HCT116 (cell line): Measurements from ENCODE around the gene MYZAP. TPM values are rescaled to one million over a fixed set of nuclear protein-coding genes. Genes with fewer than 3 reads are reported as not detected.

Experiments
- ATAC-seq: fragments of 200-7000 bp; cut with Tn5 transposase; 2 replicates; pipeline ENCODE4 v1.9.1; 2020; ENCODE audit warnings: mild to moderate bottlenecking, moderate library complexity
- BruUV-seq: library from RNA; stranded (reverse); fragments of 400-500 nt; replicated peaks from 2 replicates; lab custom pipeline; 2021; lab: Mats Ljungman, UMichigan
- CTCF ChIA-PET: fragments of 300-600 bp; sonication (Branson Sonifier 250); formaldehyde crosslinking; loops from one replicate; lab custom pipeline; 2021; ENCODE audit warnings: antibody characterized with exemption; lab: Charles Lee
- POLR2A ChIA-PET: fragments of 300-600, 350-600 bp; sonication (Branson Sonifier 250); formaldehyde crosslinking; loops from one replicate; lab custom pipeline; 2021; ENCODE audit warnings: antibody characterized with exemption; lab: Charles Lee
- RAD21 ChIA-PET, 2 experiments: fragments of 300-600 bp; sonication (Branson Sonifier 250); formaldehyde crosslinking; loops; one replicate each; lab custom pipeline; 2023; ENCODE audit warnings: low total read pairs in 2 of 2; ENCODE audit not compliant: uncharacterized antibody in 2 of 2, unreplicated experiment in 2 of 2, low non-redundant PET in 1 of 2; lab: Charles Lee
- DNase-seq: peaks from one replicate; pipeline ENCODE4 v3.0.0-alpha.2; 2010; ENCODE audit warnings: low read depth, low spot score
- H2AFZ ChIP-seq: fragments of 200-600 bp; shearing (Covaris generic), sonication (generic); 2 replicates; pipeline ENCODE4 v1.6.1; 2017; ENCODE audit warnings: low read depth, mixed run types, mixed read lengths, antibody characterized with exemption, low read length; ENCODE audit not compliant: poor library complexity, severe bottlenecking
- H3K27ac ChIP-seq: 2 replicates; pipeline ENCODE4 v1.5.1; 2012; ENCODE audit warnings: low read depth, low read length
- H3K27me3 ChIP-seq: fragments of 200-600 bp; sonication (generic); 2 replicates; pipeline ENCODE4 v1.6.1; 2016; ENCODE audit warnings: mixed run types, low read length, mixed read lengths; ENCODE audit not compliant: insufficient read depth
- H3K36me3 ChIP-seq, 2 experiments: fragments of 200-500 bp in 1 of 2; fragments of 200-600 bp in 1 of 2; sonication (Bioruptor generic) in 1 of 2; sonication (generic) in 1 of 2; 2 replicates each; pipeline versions ENCODE4 v1.5.1 to v1.6.1; 2014 to 2016; ENCODE audit warnings: low read length in 2 of 2, inconsistent platforms in 1 of 2, mixed read lengths in 1 of 2, mixed run types in 1 of 2; ENCODE audit not compliant: insufficient read depth in 2 of 2, control insufficient read depth in 1 of 2
- H3K4me1 ChIP-seq, 2 experiments: fragments of 200-600 bp in 1 of 2; sonication (generic) in 1 of 2; 2 replicates each; pipeline versions ENCODE4 v1.5.1 to v1.6.1; 2012 to 2017; ENCODE audit warnings: low read length in 2 of 2, inconsistent platforms in 1 of 2, mild to moderate bottlenecking in 1 of 2, mixed read lengths in 1 of 2, mixed run types in 1 of 2, moderate library complexity in 1 of 2; ENCODE audit not compliant: insufficient read depth in 2 of 2, control insufficient read depth in 1 of 2
- H3K4me2 ChIP-seq: fragments of 200-600 bp; sonication (generic); 2 replicates; pipeline ENCODE4 v1.6.1; 2017; ENCODE audit warnings: mixed run types, low read length, mixed read lengths
- H3K4me3 ChIP-seq, 2 experiments: fragments of 200-600 bp in 1 of 2; sonication (generic) in 1 of 2; replicated peaks in 1 of 2; 2 replicates each; pipeline ENCODE4 v1.5.1; 2011 to 2016; ENCODE audit warnings: low read length in 2 of 2, control low read depth in 1 of 2, low read depth in 1 of 2, mild to moderate bottlenecking in 1 of 2, mixed read lengths in 1 of 2, mixed run types in 1 of 2
- H3K79me2 ChIP-seq: fragments of 200-600 bp; sonication (generic); 2 replicates; pipeline ENCODE4 v1.6.1; 2017; ENCODE audit warnings: mild to moderate bottlenecking, mixed run types, low read length, moderate library complexity, mixed read lengths; ENCODE audit not compliant: insufficient read depth
- H3K9ac ChIP-seq: fragments of 200-600 bp; sonication (generic); 2 replicates; pipeline ENCODE4 v1.6.1; 2016; ENCODE audit warnings: low read length, mixed read lengths
- H3K9me2 ChIP-seq: fragments of 200-600 bp; sonication (generic), shearing (Covaris generic); 2 replicates; pipeline ENCODE4 v1.6.1; 2017; ENCODE audit warnings: mixed run types, mild to moderate bottlenecking, moderate library complexity; ENCODE audit not compliant: insufficient read depth
- H3K9me3 ChIP-seq, 2 experiments: fragments of 200-500 bp in 1 of 2; fragments of 200-600 bp in 1 of 2; sonication (Bioruptor generic) in 1 of 2; sonication (generic) in 1 of 2; 2 replicates each; pipeline ENCODE4 v1.6.1; 2014 to 2017; ENCODE audit warnings: low read length in 2 of 2, mixed read lengths in 2 of 2, inconsistent platforms in 1 of 2, low read depth in 1 of 2, mild to moderate bottlenecking in 1 of 2, mixed run types in 1 of 2, moderate library complexity in 1 of 2; ENCODE audit not compliant: control insufficient read depth in 1 of 2, insufficient read depth in 1 of 2
- H4K20me1 ChIP-seq: fragments of 200-600 bp; sonication (generic), shearing (Covaris generic); 2 replicates; pipeline ENCODE4 v1.6.1; 2017; ENCODE audit warnings: mixed run types, mild to moderate bottlenecking, moderate library complexity; ENCODE audit not compliant: insufficient read depth
- CBX3 ChIP-seq: IDR thresholded peaks from 2 replicates; pipeline ENCODE4 v1.6.1; 2012; ENCODE audit warnings: low read depth
- CTCF ChIP-seq, 3 experiments: fragments of 200-600 bp in 1 of 3; sonication (generic) in 1 of 3; IDR thresholded peaks in 2 of 3; conservative IDR thresholded peaks in 1 of 3; 2 replicates each; pipeline ENCODE4 v1.5.1; 2012 to 2017; ENCODE audit warnings: low read depth in 2 of 3, low read length in 2 of 3, antibody characterized with exemption in 1 of 3, borderline replicate concordance in 1 of 3, control low read depth in 1 of 3, mild to moderate bottlenecking in 1 of 3, mixed read lengths in 1 of 3, mixed run types in 1 of 3, moderate library complexity in 1 of 3; ENCODE audit not compliant: insufficient read depth in 1 of 3
- RAD21 ChIP-seq: IDR thresholded peaks from 2 replicates; pipeline ENCODE4 v1.6.1; 2012; ENCODE audit warnings: low read depth, mild to moderate bottlenecking
- ZBTB33 ChIP-seq: IDR thresholded peaks from 2 replicates; pipeline ENCODE4 v1.6.1; 2011; ENCODE audit warnings: mild to moderate bottlenecking, low read length, moderate library complexity; ENCODE audit not compliant: insufficient replicate concordance; ENCODE audit errors: extremely low read depth
- intact Hi-C: fragments of 100-400 bp; cut with micrococcal nuclease; formaldehyde crosslinking; loops from 2 replicates; pipeline ENCODE4 v1.10.0; 2022
- total RNA-seq: library from RNA; stranded (reverse); gene quantifications from one replicate; pipeline ENCODE4 v1.2.1, GENCODE V29; 2021; ENCODE audit not compliant: unreplicated experiment

The MYZAP gene
- total RNA-seq, 1 experiment from 2014 or later, result 5.8 TPM

- Histone ChIP-seq H3K9ac (no peak overlapping the region), H3K27ac (no peak overlapping the region), H2AFZ (no peak overlapping the region), H3K9me2 (no peaks in the 10 kb centered on the region), H3K36me3 (no peaks in the 10 kb centered on the region), H3K4me2 (peak overlapping the region; percentile 20; the same call in 1 of the 2 replicates), H3K4me3 (no peak overlapping the region), H3K27me3 (no peaks in the 10 kb centered on the region), H3K9me3 (no peaks in the 10 kb centered on the region), H4K20me1 (no peaks in the 10 kb centered on the region), H3K4me1 (peaks cover 5 to 6% of the 10 kb centered on the region in 2 experiments; a peak in 2 of 4 replicates), H3K79me2 (no peaks in the 10 kb centered on the region)
- ChIA-PET RAD21 (no interaction called here), POLR2A (no interaction called here), CTCF (interaction anchor here (1.9 kb wide), 1 partner anchor 403 kb away, joined by 7 read pairs; no protein-coding TSS in a partner anchor)
- intact Hi-C loops, result loop anchor here (2.0 kb wide), 1 partner anchor 193 kb away; no protein-coding TSS in a partner anchor
- no peak for DNase-seq
- peak; percentile 87 for ATAC-seq
- no TSS peak for BruUV-seq
- TF ChIP-seq CTCF (IDR thresholded peaks at IDR 0.05 in 2 of 3, conservative IDR thresholded peaks at IDR 0.05 in 1 of 3; ENCODE audit: borderline replicate concordance in 1 of 3, insufficient read depth in 1 of 3, low read depth in 2 of 3, low read length in 2 of 3), result peak; percentile 32 to 57 (median 34); a peak in 4 of 6 replicates
- TF ChIP-seq ZBTB33, result no peak
- TF ChIP-seq RAD21, result peak; percentile 61
- TF ChIP-seq CBX3, result no peak
Observed at GRCh38 chr15:57667171-57667849, 75.6 kb downstream of the MYZAP start.
